NCI-H526 treated with DMSO at 0.1 percent for 48 hours (cell line): ENCODE measurements around the gene SERINC5.
"Not testable (repeated sequence)": the region's sequence is repeated elsewhere in the genome, so short reads cannot be mapped to it uniquely, and the experiment has no call there.

Experiments used
- DNase-seq: peaks from one replicate; lab custom pipeline; 2025; lab: John Stamatoyannopoulos, UW

Gene SERINC5

DNA sequence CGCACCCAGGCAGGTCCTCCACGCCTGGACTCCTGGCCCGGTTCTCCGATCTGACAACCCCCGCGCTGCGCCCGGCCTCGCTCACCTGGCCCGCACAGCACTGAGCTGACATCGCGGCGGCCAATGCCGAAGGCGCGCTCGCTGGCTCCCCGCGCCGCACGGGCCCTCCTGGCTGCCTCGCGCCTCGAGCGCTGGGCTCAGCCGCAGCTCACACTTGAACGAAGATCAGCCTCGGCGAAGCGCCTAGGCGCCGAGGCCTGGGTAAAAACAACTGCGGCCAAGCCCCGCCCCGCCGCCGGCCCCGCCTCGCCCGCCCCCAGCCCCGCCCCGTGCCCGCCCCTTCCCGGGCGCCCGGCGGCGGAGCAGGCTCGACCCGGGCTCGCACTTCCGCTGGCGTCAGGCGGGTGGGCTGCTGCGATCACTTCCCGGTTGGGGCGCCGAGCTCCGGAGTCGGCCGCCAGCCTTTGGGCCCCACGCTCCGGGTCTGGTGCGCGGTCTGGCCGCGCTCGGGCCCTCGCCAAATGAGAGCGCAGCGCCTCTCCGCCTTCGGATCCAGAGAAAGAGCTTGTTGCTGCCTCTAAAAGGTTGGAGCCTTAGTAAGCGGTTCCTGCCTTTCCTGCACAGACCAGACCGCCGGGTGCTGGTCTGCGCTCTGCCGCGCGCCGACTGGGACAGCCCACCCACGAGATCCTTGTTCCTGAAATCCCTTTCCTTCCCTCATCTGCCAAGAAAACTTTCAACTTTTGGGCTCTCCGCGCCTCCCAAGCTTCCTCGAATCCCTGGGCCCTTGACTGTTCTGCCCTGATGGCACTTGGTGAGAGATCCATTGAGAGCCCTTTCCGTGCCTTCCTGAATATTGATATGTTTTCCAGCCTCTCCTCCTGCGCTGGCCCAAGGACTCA is at the start of gene SERINC5:
Gene SERINC5, minus strand, starts transcription at position 238 of the 902 bp plus-strand sequence. Its CDS starts 126 bp downstream, at position 112.
- peak; percentile 41 for DNase-seq

GRCh38 chr5:80302636-80303035 is 46.8 kb upstream of the SERINC5 start:
- no peak for DNase-seq

- DNase-seq: not testable (repeated sequence)
Measured at GRCh38 chr5:80301342-80301741, 45.5 kb upstream of the SERINC5 start.

- DNase-seq: not testable (repeated sequence)
Measured at GRCh38 chr5:80300796-80301195, 44.9 kb upstream of the SERINC5 start.

- no peak for DNase-seq
Measured at GRCh38 chr5:80300125-80300524, 44.3 kb upstream of the SERINC5 start.

- DNase-seq: no peak
Measured at GRCh38 chr5:80299601-80300000, 43.8 kb upstream of the SERINC5 start.

DNA sequence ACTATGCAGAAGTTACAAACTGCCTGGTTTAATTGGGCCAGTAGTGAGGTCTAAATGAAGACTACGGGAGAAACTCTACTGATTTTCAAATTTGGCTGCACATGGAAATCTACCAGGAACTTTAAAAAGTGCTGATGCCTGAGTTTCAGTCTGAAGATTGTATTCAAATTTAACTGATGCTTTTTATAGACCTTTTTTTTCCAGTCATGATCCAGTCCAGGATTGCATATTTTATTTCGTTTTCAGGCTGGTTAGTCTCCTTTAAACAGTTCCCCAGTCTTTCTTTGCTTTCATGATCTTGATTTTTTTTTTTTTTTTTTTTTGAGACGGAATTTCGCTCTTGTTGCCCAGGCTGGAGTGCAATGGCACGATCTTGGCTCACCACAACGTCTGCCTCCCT is 40.3 kb upstream of the SERINC5 start:
- DNase-seq: no peak

DNA sequence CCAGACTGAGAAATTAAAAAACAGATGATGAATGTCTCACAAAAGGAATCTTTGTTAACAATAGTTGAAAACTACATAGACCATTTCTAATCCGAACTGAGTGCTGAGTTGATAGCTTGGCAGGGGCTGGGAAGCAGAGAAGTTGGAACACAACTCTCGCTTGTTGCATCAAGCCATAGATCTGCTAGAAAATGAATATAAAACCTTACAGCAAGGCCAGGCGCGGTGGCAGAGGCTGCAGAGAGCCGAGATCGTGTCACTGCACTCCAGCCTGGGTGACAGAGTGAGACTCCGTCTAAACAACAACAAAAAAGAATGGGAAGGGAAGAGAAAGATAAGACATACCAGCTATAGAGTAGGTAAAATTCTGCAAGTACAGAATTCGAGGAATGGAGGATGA is 35.9 kb upstream of the SERINC5 start:
- DNase-seq: no peak

GRCh38 chr5:80289320-80289719 is 33.5 kb upstream of the SERINC5 start:
- no peak for DNase-seq

GRCh38 chr5:80288177-80288576 is 32.3 kb upstream of the SERINC5 start:
- no peak for DNase-seq

- DNase-seq: no peak
Measured at GRCh38 chr5:80284720-80285119, 28.9 kb upstream of the SERINC5 start.

GRCh38 chr5:80283360-80283759 is 27.5 kb upstream of the SERINC5 start:
- DNase-seq: no peak

DNA sequence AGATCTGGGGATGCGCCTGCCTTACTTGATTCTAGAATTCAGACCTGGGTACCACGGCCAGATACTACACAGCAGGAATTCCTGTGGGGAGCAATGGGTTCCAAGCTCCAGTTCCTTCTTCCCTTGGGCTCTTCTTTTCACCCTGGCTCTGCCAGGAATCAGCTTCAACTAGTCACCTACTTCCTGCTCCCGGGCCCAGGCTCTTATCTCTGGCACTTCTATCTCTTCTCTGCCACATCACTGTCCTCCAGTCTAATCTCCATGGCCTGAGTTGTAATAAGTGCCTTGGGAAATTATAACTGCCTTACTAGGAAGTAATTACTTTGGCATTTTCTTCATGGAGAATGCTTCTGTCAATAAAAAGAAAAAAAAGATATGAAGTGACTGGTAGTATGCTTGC is 26.2 kb upstream of the SERINC5 start:
- no peak for DNase-seq

GRCh38 chr5:80277191-80277590 is 21.3 kb upstream of the SERINC5 start:
- no peak for DNase-seq

DNA sequence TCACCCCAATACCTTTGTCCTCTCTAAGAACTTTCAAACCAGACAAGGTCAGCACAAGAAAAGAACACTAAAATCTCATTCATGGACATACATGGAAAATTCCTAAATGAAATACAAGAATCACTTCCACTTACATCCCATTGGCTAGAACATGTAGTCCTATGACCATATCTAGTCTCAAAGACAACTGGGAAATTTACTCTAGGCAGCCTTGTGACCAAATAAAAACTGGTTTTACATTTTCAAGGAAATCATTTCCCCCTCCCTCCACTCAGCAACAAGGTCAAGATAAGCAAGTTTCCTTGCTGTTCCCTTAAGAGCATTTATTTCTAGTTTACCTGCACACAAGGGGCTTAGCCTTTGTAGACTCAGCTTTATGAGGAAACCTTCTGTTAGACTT is 20.3 kb upstream of the SERINC5 start:
- no peak for DNase-seq

- no peak for DNase-seq
Measured at GRCh38 chr5:80275347-80275746, 19.5 kb upstream of the SERINC5 start.

- not testable (repeated sequence) for DNase-seq
Measured at GRCh38 chr5:80270543-80270942, 14.7 kb upstream of the SERINC5 start.

DNA sequence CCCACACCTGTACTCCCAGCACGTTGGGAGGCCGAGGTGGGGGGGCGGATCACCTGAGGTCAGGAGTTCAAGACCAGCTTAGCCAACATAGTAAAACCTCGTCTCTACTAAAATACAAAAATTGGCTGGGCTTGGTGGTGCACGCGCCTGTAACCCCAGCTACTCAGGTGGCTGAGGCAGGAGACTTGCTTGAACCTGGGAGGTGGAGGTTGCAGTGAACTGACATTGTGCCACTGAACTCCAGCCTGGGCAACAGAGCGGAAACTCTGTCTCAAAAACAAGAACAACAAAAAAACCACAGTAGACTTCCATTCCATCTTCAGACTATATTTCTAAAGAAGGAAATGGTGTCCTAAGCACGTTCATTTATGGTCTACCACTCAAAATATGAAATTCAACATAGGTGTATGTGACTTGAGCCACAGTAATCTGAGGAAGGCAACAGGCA is 14.2 kb upstream of the SERINC5 start:
- DNase-seq: no peak

GRCh38 chr5:80268916-80269315 is 13.1 kb upstream of the SERINC5 start:
- DNase-seq: no peak

DNA sequence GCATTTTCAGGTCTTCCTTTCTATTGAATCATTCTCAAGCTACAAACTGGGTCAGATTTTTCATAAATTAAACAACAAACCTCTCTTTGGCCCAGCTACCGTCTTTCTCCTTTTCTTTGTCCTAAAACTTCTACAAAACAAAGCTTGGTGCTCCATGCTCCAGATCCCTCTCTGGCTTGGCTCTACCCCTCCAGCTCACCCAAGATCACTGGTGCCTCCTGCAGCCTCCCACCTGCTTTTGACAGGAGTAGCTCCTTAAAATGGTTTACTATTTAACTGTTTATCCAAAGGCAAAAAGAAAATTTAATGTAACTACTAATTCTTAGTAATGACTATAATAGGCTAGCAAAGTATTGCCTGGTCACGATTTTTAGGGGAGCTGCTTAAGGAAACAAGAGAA is 10.7 kb upstream of the SERINC5 start:
- DNase-seq: no peak

DNA sequence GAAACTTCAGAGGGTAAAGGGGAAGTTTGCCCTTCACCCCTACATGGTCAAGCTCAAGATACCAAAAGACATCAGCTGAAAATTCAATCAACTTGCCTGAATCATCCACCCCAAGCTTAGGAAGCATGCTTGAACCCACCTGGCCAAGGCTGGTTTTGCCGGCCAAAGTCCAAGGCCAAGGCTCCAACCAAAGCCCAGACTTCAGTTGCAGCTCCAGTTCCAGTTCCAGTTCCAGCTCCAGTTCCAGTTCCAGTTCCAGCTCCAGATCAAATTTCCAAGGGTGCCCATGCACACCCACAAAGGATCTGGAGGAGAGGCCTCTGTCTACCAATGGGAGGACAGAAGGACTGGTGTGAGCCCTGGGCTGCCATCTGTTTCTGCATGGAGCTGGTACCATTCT is 4.6 kb upstream of the SERINC5 start:
- DNase-seq: no peak

DNA sequence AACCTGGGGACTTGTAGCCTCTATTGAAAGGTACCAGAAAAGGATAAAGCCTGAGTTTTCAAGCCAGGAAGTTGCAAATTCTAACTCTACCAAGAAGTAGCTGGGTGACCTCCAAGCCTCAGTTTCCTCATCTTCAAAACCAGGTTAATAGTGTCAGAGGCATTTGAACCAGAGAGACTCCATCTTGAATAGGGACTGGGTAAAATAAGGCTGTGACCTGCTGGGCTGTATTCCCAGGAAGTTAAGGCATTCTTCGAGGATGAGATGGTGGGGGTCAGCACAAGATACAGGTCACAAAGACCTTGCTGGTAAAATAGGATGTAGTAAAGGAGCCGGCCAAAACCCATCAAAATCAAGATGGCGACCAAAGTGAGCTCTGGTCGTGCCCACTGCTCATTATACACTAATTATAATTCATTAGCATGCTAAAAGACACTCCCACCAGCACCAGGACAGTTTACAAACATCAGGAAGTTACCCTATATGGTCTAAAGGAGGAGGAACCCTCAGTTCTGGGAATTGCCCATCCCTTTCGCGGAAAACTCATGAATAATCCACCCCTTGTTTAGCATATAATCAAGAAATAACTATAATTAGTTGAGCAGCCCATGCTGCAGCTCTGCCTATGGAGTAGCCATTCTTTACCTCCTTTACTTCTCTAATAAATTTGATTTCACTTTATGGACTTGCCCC is 3.8 kb upstream of the SERINC5 start:
- no peak for DNase-seq

DNA sequence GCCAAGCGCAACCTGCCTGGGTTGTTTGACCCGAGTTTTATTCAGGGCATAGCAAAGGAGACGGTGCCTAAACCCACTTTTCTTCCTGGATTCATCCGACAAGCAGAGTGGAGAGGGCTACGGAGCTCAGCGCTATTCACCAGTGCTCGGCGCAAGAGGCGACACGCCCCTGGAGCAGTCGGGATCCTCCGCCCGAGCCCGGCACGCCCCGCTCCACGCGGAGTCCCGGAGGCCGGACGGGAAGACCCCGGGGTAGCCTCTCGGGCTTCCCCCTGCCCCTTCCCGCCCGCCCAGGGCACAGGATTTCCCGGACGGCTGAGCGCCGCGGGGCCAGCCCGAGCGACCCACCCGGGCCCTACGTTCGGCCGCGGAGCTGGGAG is 427 bp downstream of the SERINC5 start:
- DNase-seq: peak; percentile 5
